HepG2 (cell line): ENCODE results near the gene MFSD6. TPM values are rescaled to one million over a fixed set of nuclear protein-coding genes. Genes with fewer than 3 reads are reported as not detected.

ENCODE experiments used
- NFIB ChIP-seq: sonication (generic); formaldehyde crosslinking; IDR thresholded peaks from 2 replicates; pipeline ENCODE4 v1.9.0; 2021; ENCODE audit warnings: missing genetic modification reagents, mild to moderate bottlenecking, borderline replicate concordance
- TOE1 ChIP-seq: sonication (generic); formaldehyde crosslinking; IDR thresholded peaks from 2 replicates; pipeline ENCODE4 v1.4.0; 2020; ENCODE audit warnings: mild to moderate bottlenecking, missing genetic modification reagents
- ZNF331 ChIP-seq: sonication (generic); formaldehyde crosslinking; IDR thresholded peaks from 2 replicates; pipeline ENCODE4 v1.4.0; 2020; ENCODE audit warnings: missing genetic modification reagents
- polyA plus RNA-seq, 8 experiments: library from polyadenylated mRNA; depleted of rRNA in 3 of 8; stranded (reverse) in 7 of 8; unstranded in 1 of 8; fragments of >200 nt; fragmentation: Illumina TruSeq in 4 of 8; extraction: Trizol in 4 of 8; gene quantifications; 2 replicates each; pipeline versions ENCODE4 v1.2.1 to v1.2.3, GENCODE V29; 2011 to 2016; ENCODE audit warnings: low read depth in 4 of 8, missing spikeins in 1 of 8, mixed read lengths in 1 of 8; ENCODE audit not compliant: insufficient read depth in 1 of 8
- total RNA-seq, 5 experiments: library from RNA; depleted of rRNA; stranded (reverse); fragments of >200 nt; fragmentation: Illumina TruSeq; extraction: Trizol; gene quantifications; 2 replicates each; pipeline ENCODE4 v1.2.3, GENCODE V29; 2016; ENCODE audit warnings: low read depth in 1 of 5
- TF ChIP-seq, protein P1 (sequence below): sonication (generic); formaldehyde crosslinking; IDR thresholded peaks from 2 replicates; pipeline ENCODE4 v1.4.0; 2020; ENCODE audit warnings: missing genetic modification reagents
- TF ChIP-seq, protein P2 (sequence below): sonication (generic); formaldehyde crosslinking; IDR thresholded peaks from 2 replicates; pipeline ENCODE4 v1.4.0; 2020; ENCODE audit warnings: missing genetic modification reagents
- TF ChIP-seq, protein P3 (sequence below): sonication (generic); formaldehyde crosslinking; IDR thresholded peaks from 2 replicates; pipeline ENCODE4 v1.4.0; 2020; ENCODE audit warnings: mild to moderate bottlenecking, missing genetic modification reagents
- TF ChIP-seq, protein P4 (sequence below): sonication (generic); formaldehyde crosslinking; IDR thresholded peaks from 2 replicates; pipeline ENCODE4 v1.4.0; 2020; ENCODE audit warnings: missing genetic modification reagents

The MFSD6 gene
- total and polyA plus RNA-seq, 2 of the 13 experiments (the other 11 are each of a cell fraction or from before 2014, with no cell fraction given) = 0.92 to 1.4 TPM

DNA sequence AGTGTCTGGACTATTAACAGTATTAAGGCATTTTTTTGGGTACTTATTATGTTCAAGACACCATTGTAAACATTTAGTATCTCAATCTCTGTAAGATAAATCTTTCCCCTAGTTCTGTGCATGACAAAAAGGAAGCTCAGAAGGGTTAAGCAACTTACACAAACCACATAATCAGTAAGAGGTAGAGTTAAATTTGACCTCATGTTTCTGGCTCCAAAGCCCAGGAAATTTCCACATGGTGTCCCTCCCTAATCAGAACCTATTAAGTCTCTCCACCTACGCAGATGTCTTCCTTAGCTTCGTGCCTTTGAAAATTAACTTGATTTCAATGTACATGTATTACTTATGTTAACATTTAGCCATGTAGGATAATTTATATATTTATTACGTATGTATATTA is 2.0 kb downstream of the MFSD6 start (continued):
- TF ChIP-seq, protein P1, sequence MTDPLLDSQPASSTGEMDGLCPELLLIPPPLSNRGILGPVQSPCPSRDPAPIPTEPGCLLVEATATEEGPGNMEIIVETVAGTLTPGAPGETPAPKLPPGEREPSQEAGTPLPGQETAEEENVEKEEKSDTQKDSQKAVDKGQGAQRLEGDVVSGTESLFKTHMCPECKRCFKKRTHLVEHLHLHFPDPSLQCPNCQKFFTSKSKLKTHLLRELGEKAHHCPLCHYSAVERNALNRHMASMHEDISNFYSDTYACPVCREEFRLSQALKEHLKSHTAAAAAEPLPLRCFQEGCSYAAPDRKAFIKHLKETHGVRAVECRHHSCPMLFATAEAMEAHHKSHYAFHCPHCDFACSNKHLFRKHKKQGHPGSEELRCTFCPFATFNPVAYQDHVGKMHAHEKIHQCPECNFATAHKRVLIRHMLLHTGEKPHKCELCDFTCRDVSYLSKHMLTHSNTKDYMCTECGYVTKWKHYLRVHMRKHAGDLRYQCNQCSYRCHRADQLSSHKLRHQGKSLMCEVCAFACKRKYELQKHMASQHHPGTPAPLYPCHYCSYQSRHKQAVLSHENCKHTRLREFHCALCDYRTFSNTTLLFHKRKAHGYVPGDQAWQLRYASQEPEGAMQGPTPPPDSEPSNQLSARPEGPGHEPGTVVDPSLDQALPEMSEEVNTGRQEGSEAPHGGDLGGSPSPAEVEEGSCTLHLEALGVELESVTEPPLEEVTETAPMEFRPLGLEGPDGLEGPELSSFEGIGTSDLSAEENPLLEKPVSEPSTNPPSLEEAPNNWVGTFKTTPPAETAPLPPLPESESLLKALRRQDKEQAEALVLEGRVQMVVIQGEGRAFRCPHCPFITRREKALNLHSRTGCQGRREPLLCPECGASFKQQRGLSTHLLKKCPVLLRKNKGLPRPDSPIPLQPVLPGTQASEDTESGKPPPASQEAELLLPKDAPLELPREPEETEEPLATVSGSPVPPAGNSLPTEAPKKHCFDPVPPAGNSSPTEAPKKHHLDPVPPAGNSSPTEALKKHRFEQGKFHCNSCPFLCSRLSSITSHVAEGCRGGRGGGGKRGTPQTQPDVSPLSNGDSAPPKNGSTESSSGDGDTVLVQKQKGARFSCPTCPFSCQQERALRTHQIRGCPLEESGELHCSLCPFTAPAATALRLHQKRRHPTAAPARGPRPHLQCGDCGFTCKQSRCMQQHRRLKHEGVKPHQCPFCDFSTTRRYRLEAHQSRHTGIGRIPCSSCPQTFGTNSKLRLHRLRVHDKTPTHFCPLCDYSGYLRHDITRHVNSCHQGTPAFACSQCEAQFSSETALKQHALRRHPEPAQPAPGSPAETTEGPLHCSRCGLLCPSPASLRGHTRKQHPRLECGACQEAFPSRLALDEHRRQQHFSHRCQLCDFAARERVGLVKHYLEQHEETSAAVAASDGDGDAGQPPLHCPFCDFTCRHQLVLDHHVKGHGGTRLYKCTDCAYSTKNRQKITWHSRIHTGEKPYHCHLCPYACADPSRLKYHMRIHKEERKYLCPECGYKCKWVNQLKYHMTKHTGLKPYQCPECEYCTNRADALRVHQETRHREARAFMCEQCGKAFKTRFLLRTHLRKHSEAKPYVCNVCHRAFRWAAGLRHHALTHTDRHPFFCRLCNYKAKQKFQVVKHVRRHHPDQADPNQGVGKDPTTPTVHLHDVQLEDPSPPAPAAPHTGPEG (CRISPR knock-in tag) = no peak
- TF ChIP-seq, protein P2, sequence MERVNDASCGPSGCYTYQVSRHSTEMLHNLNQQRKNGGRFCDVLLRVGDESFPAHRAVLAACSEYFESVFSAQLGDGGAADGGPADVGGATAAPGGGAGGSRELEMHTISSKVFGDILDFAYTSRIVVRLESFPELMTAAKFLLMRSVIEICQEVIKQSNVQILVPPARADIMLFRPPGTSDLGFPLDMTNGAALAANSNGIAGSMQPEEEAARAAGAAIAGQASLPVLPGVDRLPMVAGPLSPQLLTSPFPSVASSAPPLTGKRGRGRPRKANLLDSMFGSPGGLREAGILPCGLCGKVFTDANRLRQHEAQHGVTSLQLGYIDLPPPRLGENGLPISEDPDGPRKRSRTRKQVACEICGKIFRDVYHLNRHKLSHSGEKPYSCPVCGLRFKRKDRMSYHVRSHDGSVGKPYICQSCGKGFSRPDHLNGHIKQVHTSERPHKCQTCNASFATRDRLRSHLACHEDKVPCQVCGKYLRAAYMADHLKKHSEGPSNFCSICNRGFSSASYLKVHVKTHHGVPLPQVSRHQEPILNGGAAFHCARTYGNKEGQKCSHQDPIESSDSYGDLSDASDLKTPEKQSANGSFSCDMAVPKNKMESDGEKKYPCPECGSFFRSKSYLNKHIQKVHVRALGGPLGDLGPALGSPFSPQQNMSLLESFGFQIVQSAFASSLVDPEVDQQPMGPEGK (CRISPR knock-in tag) = no peak
- no peak for TF ChIP-seq TOE1
- TF ChIP-seq ZNF331 = no peak
- no peak for TF ChIP-seq NFIB (CRISPR knock-in tag)
- TF ChIP-seq, protein P3, sequence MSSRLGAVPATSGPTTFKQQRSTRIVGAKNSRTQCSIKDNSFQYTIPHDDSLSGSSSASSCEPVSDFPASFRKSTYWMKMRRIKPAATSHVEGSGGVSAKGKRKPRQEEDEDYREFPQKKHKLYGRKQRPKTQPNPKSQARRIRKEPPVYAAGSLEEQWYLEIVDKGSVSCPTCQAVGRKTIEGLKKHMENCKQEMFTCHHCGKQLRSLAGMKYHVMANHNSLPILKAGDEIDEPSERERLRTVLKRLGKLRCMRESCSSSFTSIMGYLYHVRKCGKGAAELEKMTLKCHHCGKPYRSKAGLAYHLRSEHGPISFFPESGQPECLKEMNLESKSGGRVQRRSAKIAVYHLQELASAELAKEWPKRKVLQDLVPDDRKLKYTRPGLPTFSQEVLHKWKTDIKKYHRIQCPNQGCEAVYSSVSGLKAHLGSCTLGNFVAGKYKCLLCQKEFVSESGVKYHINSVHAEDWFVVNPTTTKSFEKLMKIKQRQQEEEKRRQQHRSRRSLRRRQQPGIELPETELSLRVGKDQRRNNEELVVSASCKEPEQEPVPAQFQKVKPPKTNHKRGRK (CRISPR knock-in tag) = no peak
- TF ChIP-seq, protein P4, sequence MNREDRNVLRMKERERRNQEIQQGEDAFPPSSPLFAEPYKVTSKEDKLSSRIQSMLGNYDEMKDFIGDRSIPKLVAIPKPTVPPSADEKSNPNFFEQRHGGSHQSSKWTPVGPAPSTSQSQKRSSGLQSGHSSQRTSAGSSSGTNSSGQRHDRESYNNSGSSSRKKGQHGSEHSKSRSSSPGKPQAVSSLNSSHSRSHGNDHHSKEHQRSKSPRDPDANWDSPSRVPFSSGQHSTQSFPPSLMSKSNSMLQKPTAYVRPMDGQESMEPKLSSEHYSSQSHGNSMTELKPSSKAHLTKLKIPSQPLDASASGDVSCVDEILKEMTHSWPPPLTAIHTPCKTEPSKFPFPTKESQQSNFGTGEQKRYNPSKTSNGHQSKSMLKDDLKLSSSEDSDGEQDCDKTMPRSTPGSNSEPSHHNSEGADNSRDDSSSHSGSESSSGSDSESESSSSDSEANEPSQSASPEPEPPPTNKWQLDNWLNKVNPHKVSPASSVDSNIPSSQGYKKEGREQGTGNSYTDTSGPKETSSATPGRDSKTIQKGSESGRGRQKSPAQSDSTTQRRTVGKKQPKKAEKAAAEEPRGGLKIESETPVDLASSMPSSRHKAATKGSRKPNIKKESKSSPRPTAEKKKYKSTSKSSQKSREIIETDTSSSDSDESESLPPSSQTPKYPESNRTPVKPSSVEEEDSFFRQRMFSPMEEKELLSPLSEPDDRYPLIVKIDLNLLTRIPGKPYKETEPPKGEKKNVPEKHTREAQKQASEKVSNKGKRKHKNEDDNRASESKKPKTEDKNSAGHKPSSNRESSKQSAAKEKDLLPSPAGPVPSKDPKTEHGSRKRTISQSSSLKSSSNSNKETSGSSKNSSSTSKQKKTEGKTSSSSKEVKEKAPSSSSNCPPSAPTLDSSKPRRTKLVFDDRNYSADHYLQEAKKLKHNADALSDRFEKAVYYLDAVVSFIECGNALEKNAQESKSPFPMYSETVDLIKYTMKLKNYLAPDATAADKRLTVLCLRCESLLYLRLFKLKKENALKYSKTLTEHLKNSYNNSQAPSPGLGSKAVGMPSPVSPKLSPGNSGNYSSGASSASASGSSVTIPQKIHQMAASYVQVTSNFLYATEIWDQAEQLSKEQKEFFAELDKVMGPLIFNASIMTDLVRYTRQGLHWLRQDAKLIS = no peak
